GM13977 (cell line): ENCODE measurements around the gene QKI.

ENCODE experiments used
- DNase-seq: peaks from one replicate; pipeline ENCODE4 v3.0.0; 2012; ENCODE audit warnings: low spot score
- in situ Hi-C: fragments of 300-500 bp; cut with MboI; formaldehyde crosslinking; loops from one replicate; pipeline ENCODE4 v1.12.0; 2022; ENCODE audit warnings: low sequenced_read_pairs, low pct_unique_long_range_greater_than_20kb, mixed read lengths, inconsistent platforms; ENCODE audit not compliant: unreplicated experiment
- TF ChIP-seq, protein P1 (sequence below): IDR thresholded peaks from 2 replicates; pipeline ENCODE4 v1.5.1; 2012; ENCODE audit warnings: mild to moderate bottlenecking, control low read depth; ENCODE audit not compliant: insufficient read depth; ENCODE audit errors: extremely low read depth, missing control alignments

Gene QKI

GRCh38 chr6:163485388-163485851, 70.9 kb downstream of the QKI start:
- TF ChIP-seq, protein P1, sequence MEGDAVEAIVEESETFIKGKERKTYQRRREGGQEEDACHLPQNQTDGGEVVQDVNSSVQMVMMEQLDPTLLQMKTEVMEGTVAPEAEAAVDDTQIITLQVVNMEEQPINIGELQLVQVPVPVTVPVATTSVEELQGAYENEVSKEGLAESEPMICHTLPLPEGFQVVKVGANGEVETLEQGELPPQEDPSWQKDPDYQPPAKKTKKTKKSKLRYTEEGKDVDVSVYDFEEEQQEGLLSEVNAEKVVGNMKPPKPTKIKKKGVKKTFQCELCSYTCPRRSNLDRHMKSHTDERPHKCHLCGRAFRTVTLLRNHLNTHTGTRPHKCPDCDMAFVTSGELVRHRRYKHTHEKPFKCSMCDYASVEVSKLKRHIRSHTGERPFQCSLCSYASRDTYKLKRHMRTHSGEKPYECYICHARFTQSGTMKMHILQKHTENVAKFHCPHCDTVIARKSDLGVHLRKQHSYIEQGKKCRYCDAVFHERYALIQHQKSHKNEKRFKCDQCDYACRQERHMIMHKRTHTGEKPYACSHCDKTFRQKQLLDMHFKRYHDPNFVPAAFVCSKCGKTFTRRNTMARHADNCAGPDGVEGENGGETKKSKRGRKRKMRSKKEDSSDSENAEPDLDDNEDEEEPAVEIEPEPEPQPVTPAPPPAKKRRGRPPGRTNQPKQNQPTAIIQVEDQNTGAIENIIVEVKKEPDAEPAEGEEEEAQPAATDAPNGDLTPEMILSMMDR: no peak
- in situ Hi-C loops: no loop called here
- no peak for DNase-seq

DNA sequence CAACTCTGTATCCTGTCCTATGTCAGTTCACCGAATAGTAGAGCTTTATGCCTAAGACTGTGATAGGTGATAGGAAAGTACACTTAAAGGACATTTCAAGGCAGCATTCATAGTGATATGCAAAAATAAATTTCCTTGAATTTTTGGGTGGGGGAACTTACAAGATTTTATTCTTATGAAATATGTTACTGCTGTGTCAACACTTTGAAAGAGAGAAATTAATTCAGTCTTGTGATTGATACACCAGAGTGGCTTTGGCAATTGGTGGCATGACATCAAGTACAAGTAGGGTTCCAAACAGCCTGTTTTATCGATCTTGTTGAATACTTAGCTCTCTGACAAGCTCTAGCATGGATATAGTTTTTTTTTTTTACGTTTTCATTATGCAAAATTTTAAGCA, 72.3 kb downstream of the QKI start:
- no peak for DNase-seq
- TF ChIP-seq, protein P1: no peak
- in situ Hi-C loops: no loop called here

DNA sequence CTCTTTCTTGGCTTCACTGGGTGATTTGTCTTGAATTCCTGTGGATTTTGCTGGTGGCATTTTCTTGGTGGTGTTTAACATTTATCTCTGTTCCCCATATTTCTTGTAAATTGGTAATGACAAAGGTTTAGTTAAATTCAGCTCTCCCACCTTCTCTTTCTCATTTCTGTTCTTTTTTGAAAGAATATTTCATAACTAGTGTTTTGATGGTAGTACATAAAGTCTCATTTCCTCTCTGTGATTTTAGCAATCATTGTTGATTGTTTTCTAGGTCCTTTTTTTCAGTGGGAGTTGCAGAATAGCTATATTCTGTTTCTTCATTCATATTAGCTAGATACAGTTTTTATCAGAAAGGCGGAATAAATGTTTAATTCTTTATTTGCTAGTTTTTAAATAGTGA, 73.1 kb downstream of the QKI start:
- no peak for DNase-seq
- TF ChIP-seq, protein P1: no peak
- in situ Hi-C loops: no loop called here

GRCh38 chr6:163489584-163489983, 75.1 kb downstream of the QKI start:
- TF ChIP-seq, protein P1: no peak
- DNase-seq: no peak
- in situ Hi-C loops: no loop called here

DNA sequence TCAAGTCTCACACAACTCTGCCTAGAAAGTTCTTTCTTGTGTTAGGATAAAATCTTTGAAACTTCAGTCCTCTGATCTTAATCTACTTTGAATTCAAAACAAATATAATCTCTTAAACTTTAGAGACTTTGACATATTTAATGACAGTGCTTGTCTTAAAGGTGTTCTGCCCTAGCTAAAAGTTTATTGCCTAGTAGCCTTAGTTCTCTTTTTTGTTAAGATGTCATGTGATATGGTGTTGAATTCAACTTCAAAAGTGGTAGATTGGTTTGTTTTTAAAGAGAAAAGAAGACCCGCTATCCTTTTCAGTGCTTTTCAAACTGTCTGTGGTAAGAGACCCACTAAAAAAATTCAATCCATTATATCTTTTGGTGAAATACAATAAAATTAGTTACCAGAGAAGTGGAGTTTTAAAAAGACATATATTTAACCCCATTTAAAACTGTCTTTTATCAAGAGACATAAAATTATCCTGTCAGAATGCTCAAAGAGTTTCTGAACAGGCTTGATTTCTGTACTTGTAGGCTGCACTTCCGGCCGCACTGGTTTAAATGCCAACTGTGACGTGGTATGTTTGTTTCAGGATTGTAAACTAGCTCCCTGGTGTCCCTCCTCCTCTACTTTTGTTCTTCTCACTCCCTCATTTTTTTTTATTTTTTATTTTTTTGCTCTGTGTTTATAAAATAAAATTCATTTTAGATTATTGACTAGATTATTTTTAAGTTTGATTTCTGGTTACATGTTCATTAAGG, 76.5 kb downstream of the QKI start:
- in situ Hi-C loops: no loop called here
- no peak for DNase-seq
- TF ChIP-seq, protein P1: no peak

- no peak for DNase-seq
- TF ChIP-seq, protein P1: no peak
- in situ Hi-C loops: no loop called here
These were observed 77.3 kb downstream of the QKI start for GRCh38 chr6:163491737-163492300.
